HG02642 (cell line): ENCODE measurements around the gene JMJD4.

Experiments
- ATAC-seq: cut with Tn5 transposase; IDR thresholded peaks from one replicate; pipeline ENCODE4 v1.9.1; 2021; ENCODE audit warnings: mild to moderate bottlenecking; ENCODE audit not compliant: unreplicated experiment, poor library complexity

Gene JMJD4, protein sequence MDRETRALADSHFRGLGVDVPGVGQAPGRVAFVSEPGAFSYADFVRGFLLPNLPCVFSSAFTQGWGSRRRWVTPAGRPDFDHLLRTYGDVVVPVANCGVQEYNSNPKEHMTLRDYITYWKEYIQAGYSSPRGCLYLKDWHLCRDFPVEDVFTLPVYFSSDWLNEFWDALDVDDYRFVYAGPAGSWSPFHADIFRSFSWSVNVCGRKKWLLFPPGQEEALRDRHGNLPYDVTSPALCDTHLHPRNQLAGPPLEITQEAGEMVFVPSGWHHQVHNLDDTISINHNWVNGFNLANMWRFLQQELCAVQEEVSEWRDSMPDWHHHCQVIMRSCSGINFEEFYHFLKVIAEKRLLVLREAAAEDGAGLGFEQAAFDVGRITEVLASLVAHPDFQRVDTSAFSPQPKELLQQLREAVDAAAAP

DNA sequence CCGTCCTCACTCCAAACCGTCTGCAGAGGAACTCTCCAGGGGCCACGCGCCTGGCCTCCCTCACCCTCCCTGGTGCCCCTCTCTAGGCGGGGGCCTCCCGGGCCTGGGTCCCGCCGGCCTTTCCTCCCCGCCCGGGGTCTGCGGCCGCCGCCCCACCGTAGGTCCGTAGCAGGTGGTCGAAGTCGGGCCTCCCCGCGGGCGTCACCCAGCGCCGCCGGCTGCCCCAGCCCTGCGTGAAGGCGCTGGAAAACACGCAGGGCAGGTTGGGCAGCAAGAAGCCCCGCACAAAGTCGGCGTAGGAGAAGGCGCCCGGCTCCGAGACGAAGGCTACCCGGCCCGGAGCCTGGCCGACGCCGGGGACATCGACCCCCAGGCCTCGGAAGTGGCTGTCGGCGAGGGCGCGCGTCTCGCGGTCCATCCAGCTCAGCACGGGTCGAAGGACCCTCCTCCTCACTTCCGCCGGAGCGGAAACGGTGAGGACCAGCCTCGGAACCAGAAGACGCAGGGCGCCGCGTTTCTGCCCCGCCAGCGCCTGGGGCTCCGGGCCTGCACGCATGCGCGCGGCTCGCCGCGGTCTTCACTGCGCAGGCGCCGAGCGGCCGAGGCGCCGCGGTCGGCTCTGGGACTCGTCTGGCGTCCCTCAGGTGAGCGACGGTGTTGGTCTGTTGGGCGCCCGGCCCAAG is at the start of gene JMJD4, which contains the start of gene SNAP47:
JMJD4 (minus strand) TSS at position 447 of the 683 bp plus-strand sequence; CDS start at position 418, 29 bp downstream.
SNAP47 (plus strand) TSS at position 580 of the 683 bp plus-strand sequence. CDS start 12,302 bp downstream, outside the sequence.
- peak; percentile 94 for ATAC-seq

DNA sequence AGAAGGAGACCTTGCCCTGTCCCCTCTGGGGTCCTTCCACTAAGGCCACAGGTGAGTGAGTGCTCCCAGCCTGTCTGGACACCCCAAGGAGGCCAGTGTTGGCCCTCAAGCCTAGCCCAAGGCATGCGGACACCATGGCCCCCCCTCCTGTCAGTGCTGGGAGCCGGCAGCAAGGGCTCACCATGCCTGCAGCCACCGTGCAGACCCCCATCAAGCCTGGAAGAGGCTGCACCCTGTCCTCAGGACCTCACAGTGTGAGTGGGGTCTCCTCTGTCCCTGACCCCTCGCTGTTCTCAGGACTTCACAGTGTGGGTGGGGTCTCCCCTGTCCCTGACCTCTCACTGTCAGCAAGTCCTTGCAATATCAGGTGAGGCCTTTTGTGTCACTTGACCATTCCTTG is 47.1 kb upstream of the JMJD4 start:
- ATAC-seq = no peak

DNA sequence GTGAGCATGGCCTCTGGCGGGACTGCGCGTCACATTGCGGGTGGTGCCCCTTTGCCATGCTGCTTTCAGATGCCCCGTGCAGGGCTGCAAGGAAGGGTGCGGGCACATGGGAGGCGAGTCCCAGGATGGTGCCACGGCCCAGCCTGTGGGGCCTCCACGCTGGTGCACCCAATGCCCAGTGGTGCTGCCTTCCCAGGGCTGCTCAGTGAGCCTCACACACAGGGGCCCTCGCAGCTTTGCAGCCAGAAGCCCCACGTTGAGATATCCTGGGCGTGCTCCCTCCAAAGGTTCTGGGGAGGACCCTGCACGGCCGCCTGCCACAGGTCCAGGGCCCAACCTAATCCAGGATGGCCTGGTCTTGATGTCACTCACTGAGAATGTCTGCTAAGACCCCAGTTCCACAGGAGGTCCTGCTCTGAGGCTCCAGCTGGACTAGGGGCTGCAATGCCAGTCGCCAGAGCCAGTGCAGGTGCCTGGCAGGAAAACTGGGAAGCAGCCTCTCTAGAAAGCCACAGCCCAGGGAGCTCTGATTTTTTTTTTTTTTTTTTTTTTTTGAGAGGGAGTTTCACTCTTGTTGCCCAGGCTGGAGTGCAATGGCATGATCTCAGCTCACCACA is 46.3 kb upstream of the JMJD4 start:
- no peak for ATAC-seq

DNA sequence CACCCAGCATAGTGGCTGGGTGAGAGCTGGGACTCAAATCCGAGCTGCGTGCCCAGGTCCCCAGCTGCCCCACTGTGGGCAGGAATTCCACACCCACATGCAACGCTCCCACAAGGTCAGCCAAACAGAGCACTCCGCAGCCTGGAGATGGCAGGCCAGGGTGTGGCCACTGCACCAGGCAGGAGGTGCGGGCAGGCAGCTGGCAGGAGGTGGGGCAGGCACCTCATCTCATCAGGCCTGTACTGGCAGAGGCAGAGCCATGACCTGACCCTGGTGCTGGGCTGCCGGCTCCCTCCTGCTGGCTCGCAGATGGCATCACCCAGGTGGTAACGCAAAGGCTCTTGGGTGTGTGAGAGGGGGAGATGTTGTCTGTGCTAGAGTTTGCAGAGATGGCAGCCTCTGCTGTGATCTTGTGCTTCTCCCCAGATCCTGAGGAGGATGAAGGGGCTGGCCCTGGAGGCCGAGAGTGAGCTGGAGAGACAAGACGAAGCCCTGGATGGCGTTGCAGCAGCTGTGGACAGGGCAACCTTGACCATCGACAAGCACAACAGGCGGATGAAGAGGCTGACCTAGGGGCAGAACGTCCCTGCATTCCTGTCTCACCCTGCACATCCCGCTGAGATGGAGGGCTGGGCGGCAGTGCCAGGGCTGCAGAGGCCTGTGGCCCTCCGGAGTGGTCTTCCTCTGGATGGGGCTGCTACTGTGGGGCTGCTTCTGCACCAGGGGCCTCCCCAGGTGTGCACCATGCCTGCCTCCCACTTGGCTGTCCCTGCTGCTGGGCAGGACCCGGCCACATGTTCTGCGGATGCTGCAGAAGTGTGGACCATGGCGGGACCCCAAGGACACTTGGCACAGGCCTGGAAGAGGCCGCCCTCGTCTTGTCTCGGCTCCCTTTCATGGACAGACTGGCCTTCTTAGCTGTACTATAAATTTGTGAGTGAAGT is 45.3 kb upstream of the JMJD4 start:
- ATAC-seq = no peak

DNA sequence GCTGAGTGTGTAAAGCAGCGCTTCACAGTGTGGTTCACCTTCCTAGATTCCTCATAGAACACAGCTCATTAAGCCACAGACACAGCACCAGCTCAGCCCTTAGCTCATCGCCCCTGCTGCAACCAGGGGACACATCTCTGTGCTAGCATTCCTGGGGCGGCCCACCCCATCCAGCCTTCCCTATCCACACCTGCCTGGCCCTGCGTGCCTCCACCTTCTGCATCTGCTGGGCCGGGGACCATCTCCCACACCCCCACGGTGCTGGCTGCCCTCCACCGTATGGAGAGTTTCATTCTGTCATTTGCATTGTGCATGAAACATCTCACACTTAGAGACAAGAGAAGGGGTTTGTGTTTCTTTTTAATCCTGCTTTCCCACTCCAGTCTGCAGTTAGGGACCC is 44.6 kb upstream of the JMJD4 start:
- ATAC-seq = no peak

DNA sequence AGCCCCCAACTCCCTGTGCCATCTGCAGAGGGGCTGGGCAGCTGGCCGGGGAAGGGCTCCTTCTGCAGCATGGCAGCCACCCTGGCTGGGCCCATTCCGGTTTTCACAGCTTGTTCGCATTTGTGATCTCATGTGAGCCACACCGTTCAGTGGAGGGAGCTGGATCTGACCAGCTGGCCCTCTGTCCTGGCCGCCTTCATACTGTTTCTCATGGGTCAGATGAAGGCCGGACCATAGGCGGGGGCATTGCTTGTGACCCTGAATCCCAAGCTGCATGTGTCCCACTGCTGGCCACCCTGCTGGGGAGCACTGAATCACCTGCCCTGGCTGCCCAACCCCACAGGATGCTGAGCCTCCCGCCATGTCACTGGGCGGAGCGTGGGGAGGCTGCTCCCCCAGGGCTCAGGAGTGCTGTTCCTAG is 43.9 kb upstream of the JMJD4 start:
- no peak for ATAC-seq

DNA sequence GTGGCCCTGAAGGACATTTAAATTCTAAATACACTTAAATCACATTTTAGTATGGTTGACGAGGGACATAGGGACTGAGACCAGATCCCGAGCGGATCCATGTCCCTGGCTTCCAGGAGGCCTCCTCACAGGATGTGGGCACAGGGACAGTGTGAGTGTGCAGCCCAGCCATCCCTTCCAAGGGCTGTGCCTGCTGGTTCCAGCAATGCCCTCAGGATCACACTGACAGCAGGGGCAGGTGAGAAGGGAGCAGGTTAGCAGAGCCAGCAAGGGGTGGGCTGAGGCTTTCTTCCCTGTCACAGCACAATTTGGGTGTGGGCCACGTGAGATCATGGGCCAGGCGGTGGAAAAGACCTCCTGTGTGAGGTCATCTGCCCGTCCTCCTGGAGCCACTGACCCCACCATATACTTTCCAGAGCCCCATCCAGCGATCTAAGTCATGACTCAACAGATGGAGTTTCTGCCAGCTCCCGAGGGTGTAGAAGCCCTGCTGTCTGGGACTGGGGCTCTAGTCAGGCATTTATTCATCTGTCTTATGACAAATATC is 43.4 kb upstream of the JMJD4 start:
- ATAC-seq = no peak

DNA sequence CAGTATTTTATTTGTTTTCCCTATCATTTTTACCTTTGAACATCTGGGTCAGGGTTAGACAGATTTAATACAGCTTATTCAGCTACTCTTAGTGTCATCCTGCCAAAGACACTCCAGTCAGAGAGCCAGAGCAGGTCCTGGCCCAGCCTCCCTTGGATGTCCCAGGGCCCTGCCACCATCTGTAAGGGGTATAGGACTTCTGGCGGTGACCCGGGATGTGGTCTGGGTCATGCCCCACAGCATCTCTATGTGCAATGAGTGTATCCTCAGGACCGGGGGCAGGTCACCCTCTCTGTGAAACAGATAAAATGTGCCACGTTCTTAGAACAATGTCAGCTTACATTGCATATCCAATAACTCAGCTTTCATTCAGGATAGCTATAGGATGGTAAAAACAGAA is 42.5 kb upstream of the JMJD4 start:
- ATAC-seq = no peak

DNA sequence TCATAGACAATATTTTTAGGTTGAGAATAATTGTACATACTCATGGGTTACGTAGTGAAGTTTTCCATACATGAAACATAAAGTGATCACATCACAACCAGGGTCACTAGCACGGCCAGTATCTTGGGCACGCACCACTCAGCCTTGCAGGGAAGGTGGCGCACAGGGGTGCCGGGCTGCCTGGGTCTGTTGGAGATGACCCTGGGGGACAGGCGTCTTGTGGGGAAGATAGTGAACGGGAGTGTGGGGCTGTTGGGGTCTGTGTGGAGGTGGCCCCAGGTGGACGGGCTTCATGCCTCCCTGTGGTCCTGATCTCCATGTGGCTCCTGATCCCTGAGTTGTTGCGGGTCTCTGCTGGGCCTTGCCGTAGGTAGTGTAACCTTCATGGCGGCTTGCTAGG is 42.1 kb upstream of the JMJD4 start:
- no peak for ATAC-seq

DNA sequence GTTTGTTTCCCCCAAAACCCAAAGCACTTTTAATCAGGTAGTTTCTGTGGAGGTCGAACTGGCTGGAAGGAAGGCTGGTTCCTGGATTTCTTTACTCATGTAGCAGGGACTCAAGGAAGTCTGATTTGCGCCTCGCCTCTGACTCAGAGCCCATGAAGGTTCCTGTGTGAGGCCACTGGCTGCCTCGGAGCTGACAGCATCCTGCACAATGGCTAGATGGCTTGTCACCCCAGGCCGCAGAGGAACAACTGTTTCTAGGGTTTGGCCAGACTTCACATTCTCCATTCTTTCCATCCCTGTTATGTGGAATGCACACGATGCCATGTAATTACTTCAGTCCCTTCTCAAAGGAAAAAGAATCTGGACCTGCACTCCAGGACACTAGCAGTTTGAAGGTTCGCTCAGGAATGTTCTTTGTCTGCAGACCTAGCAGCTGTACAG is 41.2 kb upstream of the JMJD4 start:
- ATAC-seq = no peak

DNA sequence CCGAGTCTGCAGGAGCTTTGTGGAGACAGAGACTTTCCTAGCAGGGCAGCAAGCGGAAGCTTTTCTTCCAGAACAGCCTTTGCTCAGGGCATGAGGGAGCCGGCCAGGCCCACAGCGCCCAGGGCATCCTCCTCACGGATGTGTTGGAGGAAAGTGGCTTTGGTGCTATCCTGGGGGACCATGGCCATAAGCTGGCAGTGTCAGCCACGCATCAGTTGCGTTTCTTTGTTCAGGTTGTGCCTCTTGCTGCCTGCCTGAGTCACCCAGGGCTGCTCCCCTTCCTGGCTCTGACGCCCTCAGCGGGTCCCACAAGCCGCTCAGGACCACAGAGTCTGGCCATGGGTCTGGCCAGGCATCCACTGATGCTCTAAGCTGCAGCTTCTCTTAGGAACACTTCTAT is 40.7 kb upstream of the JMJD4 start:
- ATAC-seq = no peak

DNA sequence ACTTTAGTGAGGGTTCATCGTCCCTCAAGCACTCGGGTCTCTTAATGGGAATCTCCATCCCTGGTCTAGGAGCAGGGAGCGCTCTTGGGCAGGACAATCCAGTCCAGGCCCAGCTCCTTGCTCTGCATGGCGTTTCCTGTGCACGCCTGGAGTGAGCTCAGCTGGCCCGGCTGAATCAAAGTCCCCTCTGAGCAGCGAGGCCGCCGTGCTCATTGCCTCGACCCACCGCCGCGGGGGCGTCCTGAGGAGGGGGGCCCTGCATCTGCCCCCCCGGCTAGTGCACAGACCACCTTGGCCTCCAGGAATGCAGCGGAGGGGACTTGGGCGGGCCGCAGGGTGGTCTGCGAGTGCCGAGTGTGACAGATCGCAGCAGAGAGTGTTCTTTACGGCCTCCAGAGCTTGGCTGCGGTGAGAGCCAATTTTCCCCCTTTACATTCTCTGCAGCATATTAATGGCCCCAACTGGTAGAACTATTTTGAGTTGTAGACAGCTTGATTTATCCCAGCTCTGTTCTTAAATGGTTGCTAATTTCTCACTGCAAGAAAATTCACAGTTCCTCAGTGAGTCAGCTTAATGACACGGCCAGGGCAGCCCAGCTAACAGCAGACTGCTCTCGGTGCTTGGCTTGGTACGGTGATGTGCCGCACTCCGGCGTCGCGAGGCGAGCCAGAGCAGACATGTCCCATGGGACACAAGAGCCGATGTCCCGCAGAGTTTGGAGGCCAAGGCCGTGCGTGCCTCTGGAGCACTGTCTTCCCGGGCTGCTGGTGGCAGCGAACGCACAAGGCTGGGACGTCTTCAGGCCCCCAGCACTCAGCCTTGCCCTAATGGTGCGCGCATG is 39.9 kb upstream of the JMJD4 start:
- ATAC-seq = no peak

DNA sequence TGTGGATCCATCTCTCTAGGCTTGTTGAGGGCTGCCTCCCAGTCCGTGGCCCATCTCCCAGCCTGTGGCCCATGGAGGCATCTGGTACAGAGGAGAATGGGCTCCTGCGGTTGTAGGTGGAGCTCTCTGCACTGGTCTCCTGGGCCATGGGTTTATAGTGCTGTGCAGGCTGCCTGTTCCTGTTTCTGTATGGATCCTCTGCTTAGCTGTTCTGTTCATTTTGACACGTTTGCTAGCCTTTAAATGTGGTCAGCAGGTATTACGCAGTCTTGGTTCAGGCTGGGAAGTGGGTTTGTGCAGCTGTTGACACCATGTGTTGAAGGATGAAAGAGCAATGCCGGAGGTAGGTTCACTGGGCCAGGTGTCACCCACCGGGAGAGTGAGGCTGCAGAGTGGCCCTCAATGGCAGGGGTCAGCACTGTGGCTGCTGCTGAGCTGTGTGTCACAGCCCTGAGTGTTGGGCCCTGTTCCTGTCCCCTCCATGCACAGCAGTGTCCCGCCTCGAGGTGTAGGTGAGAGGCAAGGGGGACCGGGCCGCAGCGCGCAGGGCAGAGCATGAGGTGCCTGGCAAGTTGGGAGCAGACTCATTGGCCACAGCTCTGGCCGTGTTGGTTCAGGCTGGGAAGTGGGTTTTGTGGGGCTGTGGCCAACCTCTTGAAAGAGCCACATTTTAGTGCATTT is 39.1 kb upstream of the JMJD4 start:
- no peak for ATAC-seq

DNA sequence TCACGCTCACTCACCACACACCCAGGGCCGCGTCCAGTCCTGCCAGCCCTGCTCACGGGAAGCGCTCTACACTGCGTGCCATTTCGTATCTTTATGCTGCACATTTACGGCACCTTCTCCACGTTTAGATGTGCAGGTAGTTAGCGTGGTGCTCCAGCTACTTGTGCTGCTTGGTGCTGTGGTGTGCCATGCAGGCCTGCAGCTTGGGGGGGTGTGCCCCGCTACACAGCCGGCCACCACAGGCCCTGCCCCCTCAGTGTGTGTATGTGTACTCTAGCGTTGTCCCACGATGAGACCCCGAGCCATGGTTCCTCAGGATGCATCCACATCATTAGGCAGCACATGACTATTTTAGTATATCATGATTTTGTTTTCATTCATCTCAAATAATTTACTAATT is 38.5 kb upstream of the JMJD4 start:
- ATAC-seq = no peak

DNA sequence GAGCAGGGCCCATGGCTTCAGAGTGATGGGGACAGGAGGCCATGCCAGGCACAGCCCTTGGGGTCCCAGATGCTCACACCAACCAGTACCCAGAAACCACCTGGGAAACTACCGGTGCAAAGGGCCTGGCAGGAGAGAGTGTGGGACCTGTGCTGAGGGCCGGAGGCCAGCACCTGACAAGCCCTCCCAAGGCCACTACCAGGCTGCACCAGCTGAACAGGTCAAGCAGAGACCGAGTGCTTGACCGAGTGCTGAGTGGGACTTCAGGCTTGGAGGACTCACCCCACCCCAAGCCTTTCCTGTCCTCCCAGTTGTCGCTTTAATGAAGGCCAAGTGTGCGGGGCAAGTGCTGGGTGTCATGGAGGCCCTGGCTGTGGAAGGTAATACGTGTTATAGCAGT is 36.7 kb upstream of the JMJD4 start:
- ATAC-seq = no peak

DNA sequence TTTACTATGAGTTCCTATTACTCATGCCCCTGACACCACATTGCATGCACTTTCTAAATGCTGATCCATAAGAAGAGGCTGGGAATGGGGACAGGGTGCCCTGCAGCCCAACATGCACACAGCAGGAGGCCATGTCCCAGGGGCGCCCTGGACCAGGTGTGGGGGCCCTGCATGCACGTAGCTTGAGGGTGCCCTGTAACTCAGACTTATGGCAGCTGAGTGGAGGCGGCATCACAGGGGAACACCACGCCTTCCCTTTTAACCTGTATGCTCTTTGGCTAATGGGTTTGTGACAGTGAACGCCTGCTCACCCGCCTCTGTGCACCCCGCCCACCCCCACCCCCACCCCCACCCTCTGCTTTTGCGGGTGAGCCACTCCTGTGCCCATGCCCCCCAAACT is 36.2 kb upstream of the JMJD4 start:
- ATAC-seq = no peak

DNA sequence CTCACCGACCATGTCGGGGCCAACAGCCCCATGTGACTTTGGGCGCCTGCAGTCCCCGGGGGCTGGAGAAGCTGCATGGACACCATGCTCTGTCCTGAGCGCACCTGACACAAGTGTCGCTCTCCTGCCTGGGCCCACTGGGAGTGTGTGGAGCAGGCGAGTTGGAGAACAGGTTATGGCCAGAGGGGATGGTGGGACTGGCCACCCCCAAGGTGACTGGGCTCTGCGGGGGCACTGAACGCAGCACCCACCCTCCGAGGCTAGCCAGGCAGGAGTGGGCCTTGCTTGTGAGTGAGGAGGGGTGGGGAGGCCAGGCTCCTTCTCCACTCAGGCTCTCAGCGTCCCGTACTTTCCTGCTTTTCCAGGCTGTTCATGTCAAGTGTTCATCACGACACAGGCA is 35.7 kb upstream of the JMJD4 start:
- ATAC-seq = no peak

DNA sequence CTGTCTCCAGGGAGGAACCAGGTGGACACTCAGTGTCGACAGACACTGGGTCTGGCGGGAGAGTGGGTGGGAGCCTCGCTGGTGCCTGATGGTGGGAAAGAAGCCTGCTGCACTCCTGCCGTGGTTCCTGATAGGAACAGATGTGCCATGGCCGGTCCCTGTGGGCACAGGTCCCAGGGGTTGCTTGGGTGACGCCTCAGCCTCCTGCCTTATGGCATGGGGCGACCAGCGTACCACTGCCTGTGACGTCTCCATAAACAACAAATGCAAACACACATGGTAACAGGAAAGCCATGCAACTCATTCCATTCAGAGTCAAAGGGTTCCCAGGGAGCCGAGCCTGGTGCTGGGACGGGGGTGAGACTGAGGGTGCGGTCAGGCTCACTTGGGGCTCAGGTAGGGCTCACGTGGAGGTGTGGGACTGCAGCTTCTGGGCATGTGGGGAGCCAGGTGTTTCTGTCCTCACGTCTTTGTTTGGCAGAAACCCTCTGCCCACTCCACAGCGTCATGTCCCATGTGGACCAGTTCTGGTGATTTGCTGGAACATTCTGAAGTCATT is 34.9 kb upstream of the JMJD4 start:
- ATAC-seq = no peak
